AG10803 (cell line): ENCODE measurements around the gene PRSS53.
A peak's percentile ranks its signal among the peaks of the same experiment; 100 is the strongest.

Experiments
- DNase-seq: peaks from one replicate; pipeline ENCODE4 v3.0.0; 2010; ENCODE audit warnings: low read depth
- H3K4me3 ChIP-seq: 2 replicates; pipeline ENCODE4 v1.5.1; 2011; ENCODE audit warnings: mild to moderate bottlenecking, low read length, control low read depth
- TF ChIP-seq, protein P1 (sequence below): conservative IDR thresholded peaks from 2 replicates; pipeline ENCODE4 v1.5.1; 2011; ENCODE audit warnings: mild to moderate bottlenecking, low read length, control low read depth, inconsistent platforms

PRSS53 gene

DNA sequence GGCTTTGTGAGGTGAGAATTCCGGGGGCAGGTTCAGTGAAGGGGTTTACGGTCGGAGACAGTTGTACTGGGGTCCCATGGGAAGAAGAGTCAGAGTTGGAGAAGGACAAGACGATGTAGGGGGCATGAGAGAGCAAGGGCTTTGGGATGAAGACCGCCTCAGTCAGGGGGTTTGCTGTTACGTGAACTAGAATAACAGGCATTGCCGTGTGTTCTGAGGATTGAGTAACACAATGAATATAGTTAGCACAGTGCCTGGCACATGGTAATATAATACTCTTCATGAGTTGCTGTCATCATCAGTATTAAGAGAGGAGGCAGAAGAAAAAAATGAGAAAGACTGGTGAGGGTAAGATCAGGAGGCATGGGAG, 13.9 kb downstream of the PRSS53 start:
- TF ChIP-seq, protein P1, sequence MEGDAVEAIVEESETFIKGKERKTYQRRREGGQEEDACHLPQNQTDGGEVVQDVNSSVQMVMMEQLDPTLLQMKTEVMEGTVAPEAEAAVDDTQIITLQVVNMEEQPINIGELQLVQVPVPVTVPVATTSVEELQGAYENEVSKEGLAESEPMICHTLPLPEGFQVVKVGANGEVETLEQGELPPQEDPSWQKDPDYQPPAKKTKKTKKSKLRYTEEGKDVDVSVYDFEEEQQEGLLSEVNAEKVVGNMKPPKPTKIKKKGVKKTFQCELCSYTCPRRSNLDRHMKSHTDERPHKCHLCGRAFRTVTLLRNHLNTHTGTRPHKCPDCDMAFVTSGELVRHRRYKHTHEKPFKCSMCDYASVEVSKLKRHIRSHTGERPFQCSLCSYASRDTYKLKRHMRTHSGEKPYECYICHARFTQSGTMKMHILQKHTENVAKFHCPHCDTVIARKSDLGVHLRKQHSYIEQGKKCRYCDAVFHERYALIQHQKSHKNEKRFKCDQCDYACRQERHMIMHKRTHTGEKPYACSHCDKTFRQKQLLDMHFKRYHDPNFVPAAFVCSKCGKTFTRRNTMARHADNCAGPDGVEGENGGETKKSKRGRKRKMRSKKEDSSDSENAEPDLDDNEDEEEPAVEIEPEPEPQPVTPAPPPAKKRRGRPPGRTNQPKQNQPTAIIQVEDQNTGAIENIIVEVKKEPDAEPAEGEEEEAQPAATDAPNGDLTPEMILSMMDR: peak; percentile 20; the same call in 1 of the 2 replicates
- no peak for DNase-seq
- H3K4me3 ChIP-seq: peak overlapping the region; percentile 99

DNA sequence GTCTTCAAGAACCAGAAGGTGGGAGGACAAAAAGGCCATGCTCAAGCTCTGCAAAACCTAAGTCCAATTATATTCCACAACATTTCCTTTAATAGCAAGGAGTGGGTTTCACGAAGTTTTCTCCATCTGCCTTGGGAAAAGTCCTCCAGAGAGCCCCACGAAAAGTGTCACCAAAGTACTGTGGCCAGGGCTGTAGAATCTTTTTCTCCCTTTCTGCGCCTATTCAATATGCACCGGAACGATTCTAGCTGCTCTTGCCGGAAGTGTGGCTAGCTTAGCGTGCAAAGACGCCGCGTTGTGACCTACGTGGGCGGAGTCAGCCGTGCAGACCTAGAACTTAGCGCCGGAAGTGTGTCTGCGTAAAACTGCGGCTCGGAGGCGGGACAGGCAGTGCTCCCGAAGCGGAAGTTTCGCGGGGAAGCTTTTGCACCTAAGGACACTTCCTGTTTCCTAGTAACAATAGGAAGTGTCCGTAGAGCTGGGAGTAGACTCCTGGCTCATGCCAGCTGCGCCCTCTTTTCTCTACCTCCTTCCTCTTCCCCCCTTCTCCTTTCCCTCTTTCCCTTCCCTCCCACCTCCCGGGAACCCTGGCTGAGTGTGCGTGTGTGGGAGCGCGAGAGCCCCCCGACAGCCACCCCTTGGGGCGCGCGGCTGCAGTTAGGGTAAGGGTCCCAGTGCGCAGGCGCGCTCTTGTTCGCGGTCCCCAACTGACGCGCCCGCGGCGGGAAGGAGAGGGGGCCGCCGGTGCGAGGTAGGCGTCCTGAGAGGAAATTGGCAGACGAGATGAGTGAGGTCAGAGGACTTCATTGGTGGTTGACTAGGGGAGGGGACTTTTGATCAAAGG, 14.6 kb downstream of the PRSS53 start, which contains the start of the genes ZNF646 and ZNF668:
TSS of gene ZNF646 (plus strand) at position 453 of the 844 bp plus-strand sequence. CDS start 1,903 bp downstream, outside the sequence.
TSS of gene ZNF668 (minus strand) at position 271 of the 844 bp plus-strand sequence. CDS start 9,781 bp downstream, outside the sequence.
- DNase-seq: peak; percentile 99
- H3K4me3 ChIP-seq: peak within 1 kb of the TSS; percentile 99
- TF ChIP-seq, protein P1: no peak

DNA sequence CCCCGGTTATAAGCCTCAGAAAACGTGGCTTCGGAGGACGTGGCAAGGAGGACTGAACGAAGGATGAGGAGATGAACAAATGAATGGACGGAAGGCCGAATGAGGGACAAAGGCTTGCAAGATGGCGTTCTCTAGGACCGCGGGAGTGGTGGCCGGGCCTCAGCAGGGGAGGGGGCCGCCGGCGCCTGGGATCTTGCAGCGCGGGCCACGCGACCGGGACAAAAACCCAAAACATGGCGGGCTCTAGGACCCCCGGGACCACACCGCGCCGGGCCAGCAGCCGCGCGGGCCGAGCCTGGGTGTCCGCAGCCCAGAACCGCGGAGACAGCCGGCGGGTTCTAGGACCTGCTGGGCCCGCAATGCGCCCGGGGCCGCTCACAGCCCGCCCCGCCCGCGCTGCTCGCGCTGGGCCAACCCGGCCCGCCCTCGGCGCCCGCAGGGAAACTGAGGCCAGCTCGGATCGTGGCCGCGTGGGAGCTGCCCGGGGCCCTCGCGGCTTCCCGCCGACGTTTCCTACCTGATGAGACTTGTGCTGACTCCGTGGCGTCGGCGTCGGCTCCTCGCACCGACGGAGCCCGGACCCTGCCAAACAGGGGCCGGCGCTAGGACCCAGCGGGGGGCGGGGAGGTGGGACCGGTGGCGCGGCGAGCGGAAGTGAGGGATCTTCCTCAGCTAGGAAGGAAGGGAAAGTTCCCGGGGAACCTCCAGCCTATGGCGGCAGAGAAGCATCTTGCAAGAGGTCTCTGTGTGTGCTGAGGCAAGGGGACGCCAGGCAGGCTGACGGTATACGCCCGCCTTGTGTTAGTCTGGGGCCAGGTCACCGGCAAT, 15.4 kb downstream of the PRSS53 start:
- TF ChIP-seq, protein P1: no peak
- DNase-seq: peak; percentile 90
- peak overlapping the region; percentile 99 for H3K4me3 ChIP-seq

DNA sequence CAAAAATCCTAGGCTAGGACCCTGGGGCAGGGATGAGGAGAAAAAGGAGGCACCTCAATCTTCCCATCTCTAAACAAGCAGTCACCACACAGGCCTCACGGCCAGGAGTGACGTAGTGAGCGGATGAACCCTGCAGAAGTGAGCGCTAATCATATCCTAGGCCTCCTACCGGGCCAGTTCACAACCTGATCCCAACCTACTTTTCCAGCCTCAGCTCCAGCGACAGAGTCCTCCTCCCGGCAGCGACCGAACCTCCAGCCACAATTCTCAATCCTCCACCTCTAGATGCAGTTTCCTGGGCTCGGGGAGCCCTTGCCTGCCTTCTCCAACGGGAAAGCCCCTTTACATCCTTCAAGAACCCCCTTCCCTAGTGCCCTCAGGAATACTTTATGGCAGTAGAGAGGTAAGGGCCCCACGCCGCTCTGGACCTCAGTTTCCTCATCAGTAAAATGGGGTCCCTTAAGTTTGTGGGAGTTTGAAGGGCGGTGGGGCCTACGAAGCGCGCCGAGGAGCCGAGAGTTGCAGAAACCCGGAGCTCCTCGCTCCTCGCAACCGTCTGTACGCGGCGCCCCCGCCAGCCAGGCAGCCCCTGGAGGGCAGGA, 16.1 kb downstream of the PRSS53 start:
- TF ChIP-seq, protein P1: peak; percentile 12
- peak; percentile 41 for DNase-seq
- peak overlapping the region; percentile 99 for H3K4me3 ChIP-seq

DNA sequence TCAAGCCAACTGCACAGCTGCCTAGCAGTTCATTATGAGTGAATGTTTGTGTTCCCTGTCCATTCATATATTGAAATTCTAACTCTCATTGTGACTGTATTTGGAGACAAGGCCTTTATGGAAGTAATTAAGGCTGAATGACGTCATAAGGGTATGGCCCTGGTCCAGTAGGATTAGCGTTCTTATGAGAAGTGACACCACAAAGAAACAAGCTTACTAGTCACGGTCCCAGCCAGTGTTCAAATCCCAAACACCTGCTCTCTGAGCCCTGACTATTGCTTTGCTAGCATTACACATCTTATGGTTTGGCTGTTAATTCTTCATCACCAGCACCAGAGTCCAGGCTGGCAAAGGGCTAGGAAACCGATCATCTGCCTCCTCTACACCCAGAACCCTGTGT, 16.9 kb downstream of the PRSS53 start:
- peak overlapping the region; percentile 99 for H3K4me3 ChIP-seq
- peak; percentile 94 for DNase-seq
- TF ChIP-seq, protein P1: no peak

DNA sequence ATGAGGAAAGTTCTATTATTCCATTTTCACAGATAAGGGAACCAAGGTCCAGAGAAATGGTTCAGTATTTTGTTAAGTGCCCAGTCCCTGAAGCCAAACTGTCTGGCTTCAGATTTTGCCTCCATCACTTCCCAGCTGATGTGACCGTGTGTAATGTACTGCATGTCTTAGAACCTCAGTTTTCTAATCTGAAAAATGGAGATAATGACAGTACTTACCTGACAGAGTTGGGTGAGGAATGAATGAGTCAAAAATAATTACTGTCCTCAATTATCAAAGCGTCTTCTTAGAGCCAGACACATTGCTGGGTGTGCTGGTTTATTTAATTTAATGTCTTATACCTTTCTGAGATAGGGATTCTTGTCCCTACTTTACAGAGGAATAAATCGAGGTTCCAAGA, 21.4 kb downstream of the PRSS53 start:
- no peak overlapping the region for H3K4me3 ChIP-seq
- TF ChIP-seq, protein P1: no peak
- DNase-seq: no peak
